Suprapubic skin (tissue), 4 donors: ENCODE measurements around the gene RCOR1. TPM values are rescaled to one million over a fixed set of nuclear protein-coding genes. Genes with fewer than 3 reads are reported as not detected.

Source experiments
- DNase-seq, 2 donors: peaks; one replicate each; pipeline ENCODE4 v3.0.0-alpha.2; 2019; ENCODE audit warnings: low spot score in 2 of 2
- H3K27ac ChIP-seq: fragments of 200-600 bp; sonication (generic); one replicate; pipeline ENCODE4 v1.5.1; 2019
- H3K27me3 ChIP-seq: fragments of 200-600 bp; sonication (generic); one replicate; pipeline ENCODE4 v1.5.1; 2019
- H3K36me3 ChIP-seq: fragments of 200-600 bp; sonication (generic); one replicate; pipeline ENCODE4 v1.5.1; 2019
- H3K4me1 ChIP-seq: fragments of 200-600 bp; sonication (generic); one replicate; pipeline ENCODE4 v1.5.1; 2019
- H3K4me3 ChIP-seq: fragments of 200-600 bp; sonication (generic); one replicate; pipeline ENCODE4 v1.5.1; 2019; ENCODE audit warnings: mild to moderate bottlenecking
- H3K9me3 ChIP-seq: fragments of 200-600 bp; sonication (generic); one replicate; pipeline ENCODE4 v1.5.1; 2019
- EP300 ChIP-seq: sonication (generic); formaldehyde crosslinking; IDR thresholded peaks from one replicate; pipeline ENCODE4 v1.6.1; 2017; ENCODE audit warnings: antibody characterized with exemption
- POLR2A ChIP-seq, 2 donors: fragments of 450-650 bp; IDR thresholded peaks; one replicate each; pipeline ENCODE4 v1.6.1; 2017; ENCODE audit warnings: antibody characterized with exemption in 2 of 2, mild to moderate bottlenecking in 2 of 2, moderate library complexity in 2 of 2
- POLR2AphosphoS5 ChIP-seq, 3 donors: sonication (generic); formaldehyde crosslinking; IDR thresholded peaks; one replicate each; pipeline ENCODE4 v1.6.1; 2017; ENCODE audit warnings: antibody characterized with exemption in 3 of 3
- WGBS: methylation state at CpG from one replicate; pipeline ENCODE4 v1.1.5; 2018; 5-methylcytosine and 5-hydroxymethylcytosine counted together
- total RNA-seq, 4 donors: library from RNA; depleted of rRNA; stranded (reverse); fragments of >200 nt; gene quantifications; one replicate each; pipeline ENCODE4 v1.1.0, GENCODE V29; 2016
- TF ChIP-seq, protein P1 (sequence below), 2 donors: fragments of 200-600 bp in 1 of 2; fragments of 450-650 bp in 1 of 2; sonication (generic) in 1 of 2; IDR thresholded peaks; one replicate each; pipeline ENCODE4 v1.5.1; 2016 to 2019; ENCODE audit warnings: antibody characterized with exemption in 2 of 2, mild to moderate bottlenecking in 1 of 2, moderate library complexity in 1 of 2

The RCOR1 gene
- total RNA-seq, 4 donors from 2014 or later, result 20.6 to 27.7 (median 24.8) TPM

GRCh38 chr14:102778338-102779083 is 186.1 kb downstream of the RCOR1 start:
- Histone ChIP-seq H3K4me3 (peak overlapping the region; percentile 98), H3K4me1 (peaks cover 22% of the 10 kb centered on the region), H3K9me3 (no peaks in the 10 kb centered on the region), H3K27ac (peak overlapping the region; percentile 81), H3K36me3 (no peaks in the 10 kb centered on the region), H3K27me3 (no peaks in the 10 kb centered on the region)
- DNase-seq, result no peak
- 10% methylated on average over 27 of the region's 29 CpGs for WGBS
- TF ChIP-seq, protein P1, sequence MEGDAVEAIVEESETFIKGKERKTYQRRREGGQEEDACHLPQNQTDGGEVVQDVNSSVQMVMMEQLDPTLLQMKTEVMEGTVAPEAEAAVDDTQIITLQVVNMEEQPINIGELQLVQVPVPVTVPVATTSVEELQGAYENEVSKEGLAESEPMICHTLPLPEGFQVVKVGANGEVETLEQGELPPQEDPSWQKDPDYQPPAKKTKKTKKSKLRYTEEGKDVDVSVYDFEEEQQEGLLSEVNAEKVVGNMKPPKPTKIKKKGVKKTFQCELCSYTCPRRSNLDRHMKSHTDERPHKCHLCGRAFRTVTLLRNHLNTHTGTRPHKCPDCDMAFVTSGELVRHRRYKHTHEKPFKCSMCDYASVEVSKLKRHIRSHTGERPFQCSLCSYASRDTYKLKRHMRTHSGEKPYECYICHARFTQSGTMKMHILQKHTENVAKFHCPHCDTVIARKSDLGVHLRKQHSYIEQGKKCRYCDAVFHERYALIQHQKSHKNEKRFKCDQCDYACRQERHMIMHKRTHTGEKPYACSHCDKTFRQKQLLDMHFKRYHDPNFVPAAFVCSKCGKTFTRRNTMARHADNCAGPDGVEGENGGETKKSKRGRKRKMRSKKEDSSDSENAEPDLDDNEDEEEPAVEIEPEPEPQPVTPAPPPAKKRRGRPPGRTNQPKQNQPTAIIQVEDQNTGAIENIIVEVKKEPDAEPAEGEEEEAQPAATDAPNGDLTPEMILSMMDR (IDR thresholded peaks at IDR 0.05), result no peak
- no peak for TF ChIP-seq POLR2AphosphoS5 (IDR thresholded peaks at IDR 0.05)
- TF ChIP-seq POLR2A (IDR thresholded peaks at IDR 0.05), result no peak
- TF ChIP-seq EP300, result no peak

DNA sequence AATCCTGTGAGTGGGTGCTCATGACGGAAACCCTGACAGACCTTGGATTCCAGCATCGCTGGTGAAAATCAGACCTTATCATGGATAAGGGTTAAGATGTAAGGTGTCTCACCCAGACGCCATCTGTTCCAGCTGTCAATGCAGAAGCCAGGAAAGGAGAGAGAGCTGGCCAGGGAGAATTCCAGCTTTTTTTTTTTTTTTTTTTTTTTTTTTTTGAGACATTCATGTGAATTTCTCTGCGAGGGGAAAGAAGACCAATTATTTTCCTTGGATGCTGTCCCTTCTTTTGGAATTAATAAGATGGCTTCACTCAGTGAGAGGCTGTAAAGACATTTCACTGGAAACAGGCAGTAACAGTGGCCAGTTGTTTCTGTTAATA is 186.6 kb downstream of the RCOR1 start:
- TF ChIP-seq, protein P1 (IDR thresholded peaks at IDR 0.05), result no peak
- TF ChIP-seq EP300 (no peak), POLR2A (IDR thresholded peaks at IDR 0.05) (no peak), POLR2AphosphoS5 (IDR thresholded peaks at IDR 0.05) (no peak)
- Histone ChIP-seq H3K27me3 (no peaks in the 10 kb centered on the region), H3K4me1 (peaks cover 22% of the 10 kb centered on the region), H3K36me3 (no peaks in the 10 kb centered on the region), H3K4me3 (peak overlapping the region; percentile 98), H3K9me3 (no peaks in the 10 kb centered on the region), H3K27ac (no peak overlapping the region)
- no peak for DNase-seq
- WGBS, result 50% methylated on average over 4 of the region's 4 CpGs

DNA sequence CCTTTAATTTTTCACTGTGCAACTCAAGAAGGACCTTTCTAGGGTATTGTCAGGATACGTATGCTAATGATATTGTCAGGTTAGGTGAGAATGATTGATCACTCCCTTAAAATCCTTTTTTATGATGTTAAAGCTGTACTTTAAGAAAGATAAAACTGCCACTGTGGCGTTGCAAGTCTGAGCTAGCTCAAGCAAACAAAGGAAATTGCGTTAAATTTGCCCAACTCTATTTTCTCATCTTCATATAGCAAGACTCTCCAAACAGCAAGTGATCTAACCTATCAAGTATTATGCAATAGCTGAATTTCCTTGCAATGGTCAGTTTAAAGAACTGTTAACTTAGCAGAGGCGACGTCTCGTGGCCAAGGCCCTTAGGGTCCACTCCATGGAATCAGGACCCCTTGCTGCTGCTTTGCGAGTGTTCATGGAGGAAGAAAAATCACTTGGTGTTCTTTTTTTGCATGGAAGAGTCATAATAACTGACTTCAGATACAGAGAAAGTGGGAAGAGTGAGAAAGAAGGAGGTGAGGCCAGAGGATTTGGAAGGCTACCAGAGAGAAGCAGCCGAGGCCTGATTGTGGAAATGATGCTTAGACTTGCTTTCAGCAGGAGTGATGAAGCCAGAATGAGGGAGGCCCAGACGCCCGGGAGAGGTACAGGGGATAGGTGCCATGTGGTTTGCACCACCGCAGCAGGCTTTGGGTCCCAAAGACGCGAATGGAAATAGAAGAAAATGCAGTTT is 187.3 kb downstream of the RCOR1 start:
- WGBS, result 85% methylated on average over 13 of the region's 13 CpGs
- peaks cover 22% of the 10 kb centered on the region for H3K4me1 ChIP-seq

More for the DNA sequence above, 187.3 kb downstream of the RCOR1 start:
- TF ChIP-seq, protein P1 (IDR thresholded peaks at IDR 0.05), result no peak
- TF ChIP-seq EP300 (no peak), POLR2AphosphoS5 (IDR thresholded peaks at IDR 0.05) (no peak), POLR2A (IDR thresholded peaks at IDR 0.05) (no peak)
- Histone ChIP-seq H3K9me3 (no peaks in the 10 kb centered on the region), H3K27ac (no peak overlapping the region), H3K27me3 (no peaks in the 10 kb centered on the region), H3K36me3 (no peaks in the 10 kb centered on the region), H3K4me3 (no peak overlapping the region)
- no peak for DNase-seq

Other genes starting within 250 kb of the RCOR1 start
- gene CINP, start 229.8 kb upstream of the RCOR1 start, total RNA-seq, result 10 to 100 TPM; 28.3 to 35.1 (median 29.4) TPM
- 10 to 100 TPM; 12.1 to 22.6 (median 16.8) TPM for gene TECPR2, start 229.7 kb upstream of the RCOR1 start, total RNA-seq
- 10 to 100 TPM; 48.4 to 60.1 (median 54.4) TPM for gene ANKRD9, start 82.9 kb upstream of the RCOR1 start, total RNA-seq
- 10 to 100 TPM in 3 of 4 donors, 1 to 10 TPM in 1; 8.7 to 22.8 (median 14.2) TPM for gene TRAF3, start 184.8 kb downstream of the RCOR1 start, total RNA-seq